SW480 (cell line): ENCODE measurements around the gene KAZN.

Experiments used
- DNase-seq: peaks from one replicate; pipeline ENCODE4 v3.0.0-alpha.2; 2016; ENCODE audit warnings: low spot score

Gene KAZN

DNA sequence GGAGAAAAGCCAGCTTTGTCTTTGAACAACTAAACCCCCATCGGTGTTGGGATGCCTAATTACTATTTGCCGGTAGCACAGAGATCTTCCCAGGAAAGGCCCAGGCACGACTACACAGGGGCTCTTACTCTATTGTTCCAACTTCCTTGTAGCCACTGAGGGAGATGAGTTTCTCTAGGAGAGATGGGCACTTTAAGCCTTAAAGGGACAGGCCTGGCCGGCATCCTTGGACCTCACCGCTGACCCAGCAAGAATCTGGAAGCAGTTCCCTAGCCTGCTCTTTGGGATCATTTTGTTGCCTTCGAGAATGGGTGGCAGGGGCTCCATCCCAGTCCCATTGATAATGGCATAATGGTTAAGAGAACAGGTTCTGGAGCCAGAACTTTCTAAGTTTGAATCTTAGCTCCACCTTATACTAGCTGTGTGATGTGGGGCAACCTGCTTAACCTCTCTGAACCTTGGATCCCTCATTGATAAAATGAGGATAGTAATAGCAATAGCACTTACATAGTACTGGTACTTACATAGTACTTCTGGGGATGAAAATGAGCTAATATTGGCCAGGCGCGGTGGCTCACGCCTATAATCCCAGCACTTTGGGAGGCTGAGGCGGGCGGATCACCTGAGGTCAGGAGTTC is 316.0 kb downstream of the KAZN start:
- no peak for DNase-seq

DNA sequence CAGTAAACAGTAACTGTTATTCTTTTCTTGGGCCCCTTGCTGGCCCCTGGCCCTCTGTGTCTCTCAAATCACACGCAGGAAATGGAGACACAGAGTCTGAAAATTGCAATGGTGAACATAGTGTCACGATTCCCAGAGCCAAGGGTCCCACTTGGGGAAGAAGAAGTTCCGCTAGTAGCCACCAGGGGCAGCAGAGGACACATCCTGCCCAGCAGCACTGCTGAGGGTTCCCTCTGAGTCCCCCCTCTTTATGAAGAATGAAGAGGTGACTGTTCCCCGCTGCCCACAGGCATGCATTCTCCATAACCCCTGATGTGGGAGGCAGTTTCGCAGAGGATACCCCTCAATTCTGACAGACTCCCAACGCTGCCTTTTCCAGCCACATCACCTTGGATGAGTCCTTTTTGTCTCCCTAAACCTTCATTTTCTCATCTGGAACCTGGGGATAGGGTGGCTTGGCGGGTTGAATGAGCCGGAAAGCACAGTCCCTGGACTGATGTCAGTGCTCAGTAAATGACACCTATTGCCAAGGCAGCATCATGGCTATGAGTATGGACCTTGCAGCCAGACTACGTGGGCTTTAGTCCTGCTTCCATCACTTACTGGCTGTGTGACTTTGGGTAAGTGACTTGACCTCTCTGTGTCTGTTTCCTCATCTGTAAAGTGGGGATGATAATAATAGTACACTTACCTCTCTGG is 317.0 kb downstream of the KAZN start:
- DNase-seq = peak; percentile 40

DNA sequence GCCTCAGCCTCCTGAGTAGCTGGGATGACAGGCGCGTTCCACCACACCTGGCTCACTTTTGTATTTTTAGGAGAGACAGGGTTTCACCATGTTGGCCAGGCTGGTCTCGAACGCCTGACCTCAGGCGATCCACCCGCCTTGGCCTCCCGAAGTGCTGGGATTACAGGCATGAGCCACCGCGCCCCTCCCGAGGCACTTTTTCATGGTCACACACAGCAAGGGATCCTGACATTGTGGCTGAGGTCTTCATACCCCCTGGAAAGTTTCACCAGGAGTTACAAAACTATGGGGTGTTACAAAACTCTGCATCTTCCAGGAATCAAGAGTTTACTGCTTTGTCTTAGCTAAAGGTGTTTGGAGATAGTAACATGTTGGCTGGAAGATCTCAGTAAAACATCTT is 320.8 kb downstream of the KAZN start:
- no peak for DNase-seq

DNA sequence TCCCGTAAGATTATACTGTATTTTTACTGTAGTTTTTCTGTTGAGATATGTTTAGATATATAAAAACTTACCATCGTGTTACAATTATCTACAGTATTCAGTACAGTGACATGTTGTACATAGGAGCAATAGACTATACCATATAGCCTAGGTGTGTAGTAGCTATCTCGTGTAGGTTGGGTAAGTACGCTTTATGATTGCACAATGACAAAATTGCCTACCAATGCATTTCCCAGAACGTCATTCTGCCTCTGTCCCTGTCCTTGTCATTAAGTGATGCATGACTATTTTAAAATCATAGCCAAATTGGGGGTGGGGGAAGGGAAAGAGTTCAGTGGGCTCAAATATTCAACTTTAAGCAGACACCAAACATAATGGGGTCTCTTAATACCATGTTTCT is 321.3 kb downstream of the KAZN start:
- no peak for DNase-seq

DNA sequence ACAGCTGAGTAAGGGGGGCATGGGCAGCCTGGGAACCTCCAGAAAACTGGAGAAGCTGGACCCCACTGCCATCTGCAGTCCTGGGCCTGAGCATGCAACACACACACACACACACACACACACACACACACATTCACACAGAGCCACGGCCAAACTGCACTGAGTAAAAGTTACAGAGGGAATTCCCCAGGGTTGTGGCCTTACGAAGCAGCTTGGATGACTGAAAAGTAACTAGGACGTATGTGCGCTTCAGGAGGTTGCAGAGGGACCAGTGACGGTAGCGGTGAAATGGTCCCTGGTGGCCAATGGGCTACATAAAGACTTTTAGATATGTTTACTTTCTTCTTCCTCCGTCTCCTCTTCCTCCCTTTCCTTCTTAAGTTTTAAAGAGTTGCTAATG is 322.6 kb downstream of the KAZN start:
- no peak for DNase-seq

DNA sequence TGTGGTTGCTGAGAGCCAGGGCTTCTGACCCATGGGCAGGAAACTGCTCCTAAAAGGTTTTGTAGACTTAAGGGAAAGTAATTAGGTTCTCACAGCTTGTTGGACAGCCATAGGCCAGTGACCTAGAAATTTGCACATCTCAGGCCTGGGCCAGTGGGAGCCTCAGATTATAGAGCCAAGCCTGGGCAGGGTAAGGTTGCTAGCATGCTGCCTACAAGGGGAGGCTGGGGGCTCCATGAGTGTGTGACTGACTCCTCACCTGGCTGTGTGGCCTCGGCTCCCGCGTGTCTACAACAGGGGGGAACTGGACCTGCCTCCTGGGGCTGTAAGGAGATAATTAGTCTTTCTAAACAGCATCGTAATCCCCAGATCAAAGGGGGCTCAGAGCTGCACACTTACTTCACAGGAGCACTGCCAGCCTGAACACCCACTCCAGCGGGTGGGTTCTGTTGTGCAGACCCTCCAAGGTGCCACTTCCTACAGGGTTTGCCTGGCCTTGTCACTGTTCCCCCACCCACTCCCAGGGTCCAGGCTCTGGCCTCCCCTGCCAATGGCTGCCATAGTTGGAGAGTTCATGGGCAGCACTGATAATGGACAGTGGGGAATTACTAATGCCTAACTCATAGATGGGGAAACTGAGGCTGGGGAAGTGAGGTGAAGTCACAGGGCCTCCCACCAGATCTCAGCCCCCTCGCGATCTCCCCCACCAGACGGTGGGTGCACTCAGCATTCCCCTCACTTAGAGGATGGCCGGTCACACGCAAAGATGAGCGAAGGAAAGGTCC is 324.6 kb downstream of the KAZN start:
- DNase-seq = no peak

DNA sequence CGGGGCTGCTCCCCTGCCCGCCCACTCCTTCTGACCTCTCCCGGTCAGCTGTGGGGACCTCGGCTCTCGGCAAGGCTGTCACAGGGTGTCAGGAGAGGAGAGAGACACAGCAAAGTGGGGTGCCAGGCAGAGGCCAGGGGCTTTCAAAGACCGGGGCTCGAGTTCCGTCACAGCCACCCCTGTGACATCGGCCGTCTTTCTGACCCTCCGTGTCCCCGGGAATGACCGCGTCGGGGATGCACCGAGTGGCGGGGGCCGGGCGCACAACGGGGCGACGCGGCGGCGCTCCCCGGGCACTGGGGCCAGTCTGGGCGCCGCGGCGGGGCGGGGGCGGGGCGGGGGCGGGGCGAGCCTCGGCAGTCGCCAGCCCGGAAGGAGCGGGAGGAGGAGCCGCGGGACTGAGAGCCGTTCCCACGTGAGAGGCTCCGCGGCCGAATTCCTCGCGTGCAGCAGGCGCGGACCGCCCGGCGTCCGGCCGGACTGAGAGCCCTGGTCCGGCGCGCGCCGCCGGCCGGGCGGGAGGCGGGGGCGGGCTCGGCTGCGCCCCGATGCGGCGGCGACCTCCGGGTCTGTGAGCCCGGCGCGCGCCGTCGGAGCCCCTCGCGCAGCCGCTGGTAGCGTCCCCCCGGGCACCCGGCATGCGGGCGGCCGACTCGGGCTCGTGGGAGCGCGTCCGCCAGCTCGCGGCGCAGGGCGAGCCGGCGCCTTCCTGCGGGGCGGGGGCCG is 325.4 kb downstream of the KAZN start:
- DNase-seq = peak; percentile 53

DNA sequence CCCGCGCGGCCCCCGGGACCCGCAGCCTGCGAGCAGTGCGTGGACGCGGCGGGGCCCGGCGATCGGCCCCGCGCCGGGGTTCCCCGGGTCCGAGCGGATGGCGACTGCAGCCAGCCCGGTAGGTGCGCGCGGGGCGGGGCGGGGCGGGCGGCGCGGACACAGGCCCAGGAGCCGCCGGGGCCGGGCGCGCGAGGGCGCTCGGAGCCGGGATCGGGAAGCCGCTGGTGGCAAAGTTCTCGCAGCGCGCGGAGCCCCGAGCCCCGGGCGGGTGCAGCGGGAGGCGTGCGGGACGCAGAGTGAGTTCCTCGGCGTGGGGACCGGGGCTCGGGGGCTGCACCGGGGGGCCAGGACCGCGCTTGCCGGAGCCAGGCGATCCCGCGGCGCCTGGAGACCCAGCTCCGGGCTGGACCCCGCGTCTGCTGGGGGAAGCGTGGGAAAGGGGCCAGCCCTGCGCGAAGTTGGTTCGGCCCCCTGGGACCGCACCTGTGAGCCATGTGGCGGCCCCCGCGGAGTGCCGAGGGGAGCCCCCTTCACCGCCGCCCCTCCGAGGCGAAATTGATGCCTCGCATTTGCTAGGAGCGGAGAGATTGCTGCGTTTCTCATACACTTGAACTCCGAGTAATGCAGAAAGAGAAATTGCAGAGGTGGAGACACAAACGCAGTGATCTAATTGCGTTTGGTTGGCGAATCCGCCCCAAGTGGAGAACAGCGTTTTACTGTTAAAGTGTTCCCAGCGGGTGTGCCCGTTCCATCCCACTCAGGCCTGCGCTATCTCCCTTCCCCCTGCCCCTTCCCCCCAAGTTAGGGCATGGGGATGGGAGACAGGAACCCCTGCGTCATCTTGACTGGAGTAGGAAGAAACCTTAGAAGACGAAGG is 326.2 kb downstream of the KAZN start:
- DNase-seq = peak; percentile 38

DNA sequence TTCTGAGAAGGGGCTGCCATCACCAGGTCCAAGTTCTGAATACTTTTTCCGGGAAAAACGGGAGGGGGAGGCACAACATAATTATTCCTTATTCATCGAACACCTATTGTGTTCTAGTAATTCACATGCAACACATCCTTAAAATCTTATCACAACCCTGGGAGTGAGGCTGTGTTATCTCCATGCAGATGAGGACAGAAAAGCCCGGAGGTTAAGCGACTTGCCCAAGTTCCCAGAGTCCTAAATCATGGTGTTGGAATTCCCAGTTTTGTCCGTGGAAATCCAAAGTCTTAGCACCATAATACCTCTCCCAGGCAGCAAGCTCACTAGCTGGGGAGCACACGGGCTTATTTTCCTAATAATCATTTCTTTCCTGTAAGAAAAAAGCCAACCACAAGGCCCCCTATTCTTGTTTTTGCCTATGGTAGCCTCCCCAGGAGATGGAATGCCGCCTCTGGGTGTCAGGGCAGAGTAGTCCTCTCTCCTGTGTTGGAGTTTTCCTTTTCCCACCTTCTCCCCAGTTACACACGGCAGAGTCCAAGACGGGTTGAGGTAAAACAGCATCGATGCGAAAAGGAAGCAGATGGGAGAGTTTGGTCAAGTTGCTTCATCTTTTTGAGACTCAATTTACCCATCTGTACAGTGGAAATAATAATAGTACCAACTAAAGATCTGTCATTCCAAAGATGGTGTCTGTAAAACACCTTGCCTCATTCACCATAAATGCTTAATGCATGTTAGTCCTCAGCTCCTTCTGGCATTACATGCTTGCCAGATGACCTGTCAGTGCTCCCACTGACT is 327.1 kb downstream of the KAZN start:
- no peak for DNase-seq

DNA sequence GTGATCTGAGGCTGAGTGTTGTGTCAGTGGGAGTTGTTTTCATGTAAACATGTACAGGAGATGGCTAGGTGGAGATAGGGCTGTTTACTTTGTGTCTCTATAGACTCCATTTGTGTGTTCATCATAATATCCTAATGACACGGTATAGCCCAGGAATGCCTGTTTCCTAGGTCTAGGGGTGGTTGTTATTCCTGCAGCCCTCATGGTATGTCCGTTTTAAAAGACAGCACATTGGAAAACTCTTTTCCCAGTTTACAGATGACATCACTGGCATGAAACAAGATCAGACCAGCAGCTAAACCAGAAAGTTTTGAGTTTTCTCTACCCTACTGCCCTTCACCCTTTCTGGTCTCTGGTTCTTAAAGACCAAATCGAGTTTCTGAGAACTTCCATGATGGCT is 327.7 kb downstream of the KAZN start:
- DNase-seq = no peak

DNA sequence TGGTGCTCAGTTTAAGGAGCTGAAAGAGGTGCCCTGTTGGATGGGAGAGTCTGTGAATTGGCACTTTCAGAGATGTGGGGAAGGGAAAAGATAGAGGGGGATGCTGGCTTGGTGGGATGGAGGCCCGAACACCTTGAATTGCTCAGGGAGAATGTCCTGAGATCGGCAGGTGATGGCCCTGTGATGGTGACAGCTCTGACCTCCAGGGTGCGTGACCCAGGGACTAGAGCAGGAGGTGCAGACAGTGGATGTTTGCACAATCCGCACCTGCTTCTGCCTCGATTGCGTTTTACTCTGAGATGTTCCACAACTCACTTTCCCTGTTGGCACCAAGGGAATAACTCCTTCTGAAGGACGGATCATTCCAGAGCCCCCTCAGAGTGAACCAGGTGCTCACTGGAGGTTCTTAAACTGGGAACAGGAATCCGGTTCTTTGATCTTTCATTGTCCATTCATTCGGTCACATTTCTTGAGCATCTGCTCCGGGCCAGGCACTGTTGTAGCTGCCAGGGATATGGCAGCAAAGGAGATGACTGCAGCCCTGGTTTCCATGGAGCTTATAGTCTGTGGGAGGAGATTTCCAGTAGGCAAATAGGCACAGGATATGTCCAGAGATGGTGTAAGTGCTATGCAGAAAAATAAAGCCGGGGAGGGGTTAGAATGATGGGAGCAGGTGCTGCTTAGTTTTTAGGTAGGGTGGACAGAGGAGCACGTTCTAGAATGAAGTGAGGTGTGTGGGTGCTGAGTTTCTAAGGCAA is 328.5 kb downstream of the KAZN start:
- no peak for DNase-seq

DNA sequence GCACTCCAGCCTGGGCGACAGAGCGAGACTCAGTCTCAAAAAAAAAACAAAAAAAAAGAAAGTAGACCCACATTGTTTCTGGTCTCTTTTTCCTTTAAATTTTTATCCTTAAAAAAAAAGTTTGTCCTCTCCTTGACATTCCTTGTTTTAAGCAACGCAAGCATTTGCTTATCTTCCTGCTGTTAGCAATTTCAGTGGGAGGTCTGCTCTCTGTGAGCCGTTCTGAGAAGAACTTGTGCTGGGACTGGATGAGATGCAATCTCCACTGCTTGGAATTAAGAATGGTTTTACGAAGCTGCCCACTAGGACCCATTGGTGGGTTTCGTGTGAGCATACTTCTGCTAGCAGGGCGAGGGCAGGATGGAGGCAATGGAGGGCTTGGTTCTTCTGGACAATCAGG is 329.9 kb downstream of the KAZN start:
- no peak for DNase-seq

DNA sequence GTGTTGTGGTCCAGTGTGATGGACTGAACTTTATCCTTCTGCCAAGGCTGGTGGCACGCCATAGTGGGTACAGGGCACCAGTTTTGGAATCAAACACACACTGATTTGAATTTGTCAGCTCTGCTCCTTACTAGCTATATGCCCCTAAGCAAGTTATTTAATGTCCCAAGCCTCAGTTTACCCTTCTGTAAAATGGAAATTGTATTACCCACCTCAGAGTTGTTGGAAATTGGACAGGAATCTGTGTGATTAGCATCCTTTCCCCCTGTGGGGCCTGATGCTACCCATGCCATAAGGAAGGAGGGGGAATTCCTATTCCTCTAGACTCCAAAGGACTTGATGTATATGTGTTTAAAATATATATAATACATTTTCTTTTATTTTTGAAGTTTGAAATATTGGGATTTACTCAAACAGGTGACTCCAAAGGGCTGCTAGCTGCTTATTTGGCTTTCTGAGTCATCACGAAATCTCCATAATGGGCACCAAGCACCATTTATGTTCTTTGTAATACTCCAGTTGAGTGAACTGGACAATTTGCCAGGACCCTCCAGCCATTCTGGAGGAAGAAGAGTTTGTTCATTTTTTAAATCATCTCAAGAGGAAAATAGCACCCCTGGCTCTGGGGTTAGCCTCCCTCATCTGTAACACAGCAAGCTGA is 330.5 kb downstream of the KAZN start:
- no peak for DNase-seq

DNA sequence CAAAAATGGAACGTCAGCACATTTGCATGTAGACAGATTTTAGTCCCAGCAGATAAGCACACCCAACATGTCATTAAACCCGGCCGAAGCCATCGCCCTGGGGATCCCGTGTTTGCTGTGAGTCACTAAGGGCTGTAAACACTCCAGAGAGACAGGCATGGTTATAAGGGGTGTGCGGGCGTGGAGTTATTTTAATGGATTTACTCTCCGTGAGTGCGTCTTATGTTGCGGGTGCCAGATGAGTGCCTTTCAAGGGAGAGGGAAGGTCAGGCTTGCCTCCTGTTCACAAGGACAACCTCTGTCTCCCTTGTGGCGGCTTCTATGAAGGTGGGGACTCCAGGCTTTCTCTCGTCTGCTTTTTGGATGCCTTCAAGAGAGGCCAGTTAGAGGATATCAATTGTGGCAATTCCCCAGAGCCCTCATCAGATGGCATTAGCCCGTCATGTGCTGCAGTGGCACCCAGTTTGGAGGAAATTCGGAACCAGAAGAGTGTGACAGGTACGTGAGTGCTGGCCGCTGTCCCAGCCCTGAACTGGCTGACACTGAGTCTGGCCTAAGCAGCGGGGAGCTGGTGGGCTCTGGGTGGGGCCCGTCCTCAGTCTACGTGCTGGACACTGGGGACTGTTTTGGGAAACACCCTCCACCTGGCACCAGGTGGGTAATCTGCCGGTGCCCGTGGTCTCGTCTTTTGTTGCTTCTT is 331.2 kb downstream of the KAZN start:
- peak; percentile 90 for DNase-seq

DNA sequence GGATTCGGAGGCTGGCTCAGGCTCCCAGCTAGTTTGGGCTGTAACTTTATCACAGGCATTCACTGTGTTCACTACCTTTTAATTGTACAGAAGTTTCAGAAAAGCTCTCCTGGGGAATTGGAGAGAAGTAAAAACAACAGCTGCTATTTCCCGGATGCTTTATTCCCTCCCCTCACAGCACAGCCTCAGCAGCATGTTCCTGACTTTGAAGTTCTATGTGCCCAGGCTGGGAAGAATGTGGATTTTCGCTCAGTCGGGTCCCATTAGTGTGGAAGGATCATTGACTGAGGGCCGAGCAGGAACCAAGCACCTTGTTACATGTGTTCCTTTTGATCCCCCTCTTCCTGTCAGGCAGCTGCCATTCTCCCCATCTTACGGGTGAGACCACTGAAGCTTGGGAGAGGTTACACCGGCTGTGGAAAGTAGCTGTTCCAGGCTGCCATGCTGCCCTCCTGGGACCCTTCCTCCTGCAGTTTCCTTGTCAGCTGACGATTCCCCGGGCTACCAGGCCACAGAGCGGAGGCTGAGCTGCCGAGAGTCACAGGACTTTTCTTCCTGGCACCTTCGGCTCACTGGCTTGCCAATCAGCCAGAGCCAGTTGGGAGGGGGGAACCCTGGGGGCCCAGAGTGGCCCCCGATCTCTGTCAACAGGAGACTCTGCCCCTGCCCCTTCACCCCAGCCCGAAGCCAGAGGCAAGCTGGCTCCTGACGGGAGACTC is 331.9 kb downstream of the KAZN start:
- no peak for DNase-seq

DNA sequence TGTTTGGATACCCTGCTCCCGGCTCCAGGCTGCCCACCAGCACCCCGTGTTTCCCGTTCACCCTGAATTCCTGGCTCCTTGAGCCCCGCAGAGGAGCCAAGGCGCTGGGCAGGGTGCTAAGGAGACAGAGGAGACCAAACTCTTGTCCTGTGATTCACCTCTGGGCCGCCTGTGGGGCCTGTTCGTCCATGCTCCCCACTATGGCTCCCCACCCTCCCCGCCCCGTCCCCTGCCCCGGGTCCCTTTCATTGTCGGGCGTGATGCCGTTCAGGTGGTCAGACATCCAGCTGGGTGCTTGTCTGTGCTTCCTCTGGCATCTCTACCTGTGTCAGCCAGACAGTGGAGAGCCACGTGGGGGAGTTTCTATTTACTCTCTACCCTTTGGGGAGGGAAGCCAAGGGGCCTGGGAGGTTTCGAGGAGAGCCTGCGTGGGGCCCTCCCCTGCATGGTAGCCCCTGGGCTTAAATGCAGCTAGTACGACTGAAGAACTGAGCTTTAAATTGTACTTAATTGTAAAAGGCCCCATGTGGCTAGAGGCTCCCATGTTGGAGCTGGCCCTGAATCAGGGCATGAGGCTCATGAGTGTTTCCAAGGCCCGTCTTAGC is 333.7 kb downstream of the KAZN start:
- DNase-seq = no peak

DNA sequence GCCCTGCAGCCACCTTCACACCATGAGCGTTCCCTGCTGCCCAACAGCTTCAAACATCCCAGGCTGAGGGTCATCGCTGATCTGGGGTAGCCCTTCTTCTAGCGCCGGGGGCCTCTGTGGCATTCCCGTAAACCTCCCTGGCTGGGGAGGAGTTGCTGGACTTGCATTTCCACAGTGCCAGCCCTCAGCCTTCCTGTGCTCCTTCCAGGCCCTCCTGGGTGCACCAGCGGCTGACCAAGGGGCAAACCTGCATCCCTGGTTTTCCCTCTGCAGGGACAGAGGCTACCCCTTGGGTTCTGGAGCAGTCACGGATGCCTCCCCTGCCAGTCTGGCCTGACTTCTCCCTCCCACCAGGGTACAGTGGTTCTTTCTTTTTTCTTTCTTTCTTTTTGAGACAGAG is 336.4 kb downstream of the KAZN start:
- DNase-seq = no peak

DNA sequence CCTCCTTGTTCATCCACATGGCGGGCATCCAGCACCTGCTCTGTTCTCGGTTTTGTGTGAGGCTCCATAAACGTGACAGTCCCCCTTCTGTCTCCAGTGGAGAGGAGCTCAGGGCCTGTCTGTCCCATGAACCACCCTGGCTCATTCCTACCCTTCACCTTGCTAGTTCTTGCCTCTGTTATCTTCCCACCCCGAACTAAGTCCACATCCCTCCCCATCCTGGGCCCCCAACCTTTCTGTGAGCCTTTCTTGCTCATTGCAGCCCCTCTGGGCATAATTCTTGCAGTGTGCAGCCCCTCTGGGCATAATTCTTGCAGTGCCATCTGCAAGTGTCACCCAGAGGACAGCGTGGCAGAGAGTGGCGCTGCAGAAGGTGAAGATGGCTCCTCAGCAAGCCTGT is 338.3 kb downstream of the KAZN start:
- DNase-seq = no peak
